Astrocyte (in vitro differentiated cells and primary cell): Measurements from ENCODE around the gene NDUFB7. TPM values are rescaled to one million over a fixed set of nuclear protein-coding genes. Genes with fewer than 3 reads are reported as not detected.

Experiments
- DNase-seq: peaks from one replicate; pipeline ENCODE4 v3.0.0-alpha.2; 2010; ENCODE audit warnings: low read depth
- FAIRE-seq: peaks from 2 replicates; lab custom pipeline; 2011; peaks lifted over from hg19 to GRCh38; lab: Jason Lieb, UNC
- H2AFZ ChIP-seq: 2 replicates; pipeline ENCODE4 v1.6.0; 2012; ENCODE audit warnings: low read depth, low read length, inconsistent platforms
- H3K27ac ChIP-seq: 2 replicates; pipeline ENCODE4 v1.5.1; 2011; ENCODE audit warnings: low read depth, low read length, inconsistent platforms
- H3K27me3 ChIP-seq: 2 replicates; pipeline ENCODE4 v1.6.0; 2011; ENCODE audit warnings: low read length, inconsistent platforms; ENCODE audit not compliant: insufficient read depth
- H3K36me3 ChIP-seq: 2 replicates; pipeline ENCODE4 v1.5.1; 2011; ENCODE audit warnings: low read length, inconsistent platforms; ENCODE audit not compliant: insufficient read depth
- H3K4me1 ChIP-seq: 2 replicates; pipeline ENCODE4 v1.5.1; 2011; ENCODE audit warnings: low read length, inconsistent platforms; ENCODE audit not compliant: insufficient read depth
- H3K4me2 ChIP-seq: 2 replicates; pipeline ENCODE4 v1.6.0; 2012; ENCODE audit warnings: low read length, inconsistent platforms
- H3K4me3 ChIP-seq: 2 replicates; pipeline ENCODE4 v1.5.1; 2011; ENCODE audit warnings: low read depth, mild to moderate bottlenecking, low read length, inconsistent platforms; ENCODE audit not compliant: insufficient read depth
- H3K79me2 ChIP-seq: 2 replicates; pipeline ENCODE4 v1.6.0; 2012; ENCODE audit warnings: mild to moderate bottlenecking, low read length, inconsistent platforms; ENCODE audit not compliant: insufficient read depth
- H3K9ac ChIP-seq: 2 replicates; pipeline ENCODE4 v1.6.0; 2012; ENCODE audit warnings: mild to moderate bottlenecking, low read length, inconsistent platforms
- H3K9me3 ChIP-seq: 2 replicates; pipeline ENCODE4 v1.5.1; 2012; ENCODE audit warnings: low read depth, mild to moderate bottlenecking, low read length, inconsistent platforms; ENCODE audit not compliant: insufficient read depth
- H4K20me1 ChIP-seq: 2 replicates; pipeline ENCODE4 v1.6.0; 2012; ENCODE audit warnings: low read length, inconsistent platforms; ENCODE audit not compliant: insufficient read depth
- H3K27ac Mint-ChIP-seq: one replicate; pipeline ENCODE4 v1.8.0; 2021; ENCODE audit warnings: mild to moderate bottlenecking, mixed read lengths; ENCODE audit not compliant: unreplicated experiment
- H3K27me3 Mint-ChIP-seq: one replicate; pipeline ENCODE4 v1.8.0; 2021; ENCODE audit warnings: low read depth, mixed read lengths; ENCODE audit not compliant: unreplicated experiment
- H3K36me3 Mint-ChIP-seq: one replicate; pipeline ENCODE4 v1.8.0; 2021; ENCODE audit warnings: low read depth, mixed read lengths; ENCODE audit not compliant: unreplicated experiment
- H3K4me1 Mint-ChIP-seq: one replicate; pipeline ENCODE4 v1.8.0; 2021; ENCODE audit warnings: low read depth, mixed read lengths; ENCODE audit not compliant: unreplicated experiment
- H3K4me3 Mint-ChIP-seq: one replicate; pipeline ENCODE4 v1.8.0; 2021; ENCODE audit warnings: mild to moderate bottlenecking, moderate library complexity, mixed read lengths; ENCODE audit not compliant: unreplicated experiment
- H3K9me3 Mint-ChIP-seq: one replicate; pipeline ENCODE4 v1.8.0; 2021; ENCODE audit warnings: mild to moderate bottlenecking, mixed read lengths; ENCODE audit not compliant: unreplicated experiment
- EZH2 ChIP-seq: IDR thresholded peaks from 2 replicates; pipeline ENCODE4 v1.6.1; 2012; ENCODE audit warnings: mild to moderate bottlenecking, low read length, inconsistent platforms; ENCODE audit not compliant: insufficient read depth
- total RNA-seq: library from RNA; stranded (reverse); gene quantifications from 2 replicates; pipeline ENCODE4 v1.2.1, GENCODE V29; 2021
- TF ChIP-seq, protein P1 (sequence below): IDR thresholded peaks from 2 replicates; pipeline ENCODE4 v1.5.1; 2011; ENCODE audit warnings: low read depth, mild to moderate bottlenecking, inconsistent platforms, low read length, moderate library complexity; ENCODE audit not compliant: insufficient read depth

NDUFB7 gene
- total RNA-seq, 1 donor from 2014 or later = 161 TPM

DNA sequence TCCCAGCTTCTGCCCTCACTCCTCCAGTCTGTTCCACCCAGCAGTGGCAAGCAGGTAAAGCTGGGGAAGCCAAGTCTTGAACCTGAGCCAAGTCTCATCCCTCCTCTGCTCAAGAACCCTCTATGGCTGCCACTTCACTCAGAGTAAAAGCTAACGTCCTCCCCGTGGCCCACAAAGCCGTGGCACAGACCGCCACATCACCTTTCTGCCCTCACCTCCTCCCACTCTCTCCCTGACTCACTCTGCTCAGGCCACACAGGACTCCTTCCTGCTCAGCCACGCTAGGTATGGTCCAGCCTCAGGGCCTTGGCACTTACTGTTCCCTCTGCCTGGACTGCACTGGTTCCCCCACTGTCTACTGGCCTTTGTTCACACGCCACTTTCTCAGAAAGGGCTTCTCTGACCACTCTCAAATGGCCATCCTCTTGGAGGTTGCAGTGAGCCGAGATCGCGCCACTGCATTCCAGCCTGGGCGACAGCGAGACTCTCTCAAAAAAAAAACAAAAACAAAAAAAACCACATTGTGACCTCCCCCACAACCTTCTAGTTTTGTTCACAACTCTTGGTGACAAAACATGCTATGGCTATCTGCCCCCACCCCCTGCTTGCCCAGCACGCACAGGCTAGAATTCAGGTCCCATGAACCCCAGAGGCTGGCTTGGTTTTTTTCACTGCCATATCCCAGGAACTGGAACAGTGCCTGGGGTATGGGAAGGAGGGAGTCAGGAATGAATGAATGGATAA is 15.8 kb downstream of the NDUFB7 start:
- H3K9me3 Mint-ChIP-seq = no peaks in the 10 kb centered on the region
- peaks cover 40% of the 10 kb centered on the region for H4K20me1 ChIP-seq
- DNase-seq (peak; percentile 68), FAIRE-seq (no peak)
- no peaks in the 10 kb centered on the region for H3K36me3 ChIP-seq
- no peak for TF ChIP-seq EZH2
- TF ChIP-seq, protein P1, sequence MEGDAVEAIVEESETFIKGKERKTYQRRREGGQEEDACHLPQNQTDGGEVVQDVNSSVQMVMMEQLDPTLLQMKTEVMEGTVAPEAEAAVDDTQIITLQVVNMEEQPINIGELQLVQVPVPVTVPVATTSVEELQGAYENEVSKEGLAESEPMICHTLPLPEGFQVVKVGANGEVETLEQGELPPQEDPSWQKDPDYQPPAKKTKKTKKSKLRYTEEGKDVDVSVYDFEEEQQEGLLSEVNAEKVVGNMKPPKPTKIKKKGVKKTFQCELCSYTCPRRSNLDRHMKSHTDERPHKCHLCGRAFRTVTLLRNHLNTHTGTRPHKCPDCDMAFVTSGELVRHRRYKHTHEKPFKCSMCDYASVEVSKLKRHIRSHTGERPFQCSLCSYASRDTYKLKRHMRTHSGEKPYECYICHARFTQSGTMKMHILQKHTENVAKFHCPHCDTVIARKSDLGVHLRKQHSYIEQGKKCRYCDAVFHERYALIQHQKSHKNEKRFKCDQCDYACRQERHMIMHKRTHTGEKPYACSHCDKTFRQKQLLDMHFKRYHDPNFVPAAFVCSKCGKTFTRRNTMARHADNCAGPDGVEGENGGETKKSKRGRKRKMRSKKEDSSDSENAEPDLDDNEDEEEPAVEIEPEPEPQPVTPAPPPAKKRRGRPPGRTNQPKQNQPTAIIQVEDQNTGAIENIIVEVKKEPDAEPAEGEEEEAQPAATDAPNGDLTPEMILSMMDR = no peak
- H3K27me3 ChIP-seq = no peaks in the 10 kb centered on the region
- H3K4me3 ChIP-seq = no peak overlapping the region
- H2AFZ ChIP-seq = peak overlapping the region; percentile 20
- H3K27me3 Mint-ChIP-seq = no peaks in the 10 kb centered on the region
- H3K4me1 ChIP-seq = peaks cover 14% of the 10 kb centered on the region
- peaks cover 14% of the 10 kb centered on the region for H3K4me1 Mint-ChIP-seq
- H3K27ac Mint-ChIP-seq = peak overlapping the region; percentile 87
- H3K36me3 Mint-ChIP-seq = peaks cover 1% of the 10 kb centered on the region
- H3K27ac ChIP-seq = peak overlapping the region; percentile 1
- H3K4me2 ChIP-seq = peak overlapping the region; percentile 81
- H3K9ac ChIP-seq = peak overlapping the region; percentile 33
- H3K4me3 Mint-ChIP-seq = no peak overlapping the region
- H3K79me2 ChIP-seq = peaks cover 26% of the 10 kb centered on the region
- H3K9me3 ChIP-seq = no peaks in the 10 kb centered on the region

DNA sequence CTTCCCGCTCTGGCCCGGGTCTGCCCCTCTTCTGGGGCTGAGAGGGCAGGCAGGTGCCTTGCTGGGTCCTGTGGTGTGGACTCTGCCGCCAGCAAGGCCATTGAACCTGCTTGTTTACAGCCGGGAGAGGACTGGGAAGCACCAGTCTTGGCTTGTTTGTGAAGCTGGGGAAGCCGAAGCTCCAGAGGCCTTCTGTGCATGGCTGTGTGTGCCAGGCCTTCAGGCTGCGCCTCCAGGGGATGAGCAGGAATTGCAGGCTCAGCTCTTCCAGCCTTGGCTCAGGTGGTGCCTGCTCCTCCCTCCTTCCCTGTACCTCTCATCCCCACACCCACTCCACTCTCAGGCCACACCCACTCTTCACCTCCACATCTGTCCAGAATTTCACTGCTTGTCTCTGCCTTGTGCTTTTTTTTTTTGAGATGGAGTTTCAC is 17.5 kb downstream of the NDUFB7 start:
- TF ChIP-seq EZH2 = no peak
- TF ChIP-seq, protein P1 = no peak
- Histone ChIP-seq H3K79me2 (peaks cover 17% of the 10 kb centered on the region), H3K4me3 (no peak overlapping the region), H2AFZ (no peak overlapping the region), H3K4me2 (no peak overlapping the region), H3K27me3 (no peaks in the 10 kb centered on the region), H3K27ac (no peak overlapping the region), H3K36me3 (no peaks in the 10 kb centered on the region), H3K4me1 (peaks cover 7% of the 10 kb centered on the region), H3K9me3 (no peaks in the 10 kb centered on the region), H4K20me1 (peaks cover 40% of the 10 kb centered on the region), H3K9ac (no peak overlapping the region)
- DNase-seq = no peak
- Mint-ChIP-seq H3K36me3 (peaks cover 1% of the 10 kb centered on the region), H3K4me3 (no peak overlapping the region), H3K27me3 (no peaks in the 10 kb centered on the region), H3K9me3 (no peaks in the 10 kb centered on the region), H3K27ac (no peak overlapping the region), H3K4me1 (peaks cover 19% of the 10 kb centered on the region)
- no peak for FAIRE-seq

DNA sequence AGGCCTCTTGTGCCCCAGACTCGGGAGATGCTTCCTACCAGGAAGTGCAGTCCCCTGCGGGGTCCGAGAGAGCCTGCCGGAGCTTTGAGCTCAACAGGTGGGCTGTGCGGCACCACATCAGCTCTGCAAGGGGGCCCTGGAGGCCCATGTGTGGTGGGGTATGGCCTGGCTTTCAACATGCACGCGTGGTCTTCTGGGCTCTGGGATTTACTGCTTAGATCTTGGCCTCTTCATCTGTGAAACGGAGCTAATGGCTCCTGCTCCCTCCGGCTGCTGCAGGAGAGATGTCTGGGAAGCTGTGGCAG is 18.0 kb downstream of the NDUFB7 start:
- Histone ChIP-seq H3K9ac (no peak overlapping the region), H4K20me1 (peaks cover 39% of the 10 kb centered on the region), H3K36me3 (peaks cover 1% of the 10 kb centered on the region), H3K27me3 (no peaks in the 10 kb centered on the region), H3K4me3 (no peak overlapping the region), H3K4me1 (peaks cover 7% of the 10 kb centered on the region), H3K79me2 (peaks cover 15% of the 10 kb centered on the region), H2AFZ (no peak overlapping the region), H3K4me2 (no peak overlapping the region), H3K27ac (no peak overlapping the region), H3K9me3 (no peaks in the 10 kb centered on the region)
- Mint-ChIP-seq H3K36me3 (peaks cover 1% of the 10 kb centered on the region), H3K4me1 (peaks cover 19% of the 10 kb centered on the region), H3K9me3 (no peaks in the 10 kb centered on the region), H3K27me3 (no peaks in the 10 kb centered on the region), H3K27ac (no peak overlapping the region), H3K4me3 (no peak overlapping the region)
- DNase-seq (no peak), FAIRE-seq (no peak)
- TF ChIP-seq, protein P1 = no peak
- no peak for TF ChIP-seq EZH2
